Right kidney (tissue), 1 donor: ENCODE data around the gene ACSL6.

Experiments used
- DNase-seq: peaks from one replicate; pipeline ENCODE4 v3.0.0-alpha.2; 2016

ACSL6 gene

DNA sequence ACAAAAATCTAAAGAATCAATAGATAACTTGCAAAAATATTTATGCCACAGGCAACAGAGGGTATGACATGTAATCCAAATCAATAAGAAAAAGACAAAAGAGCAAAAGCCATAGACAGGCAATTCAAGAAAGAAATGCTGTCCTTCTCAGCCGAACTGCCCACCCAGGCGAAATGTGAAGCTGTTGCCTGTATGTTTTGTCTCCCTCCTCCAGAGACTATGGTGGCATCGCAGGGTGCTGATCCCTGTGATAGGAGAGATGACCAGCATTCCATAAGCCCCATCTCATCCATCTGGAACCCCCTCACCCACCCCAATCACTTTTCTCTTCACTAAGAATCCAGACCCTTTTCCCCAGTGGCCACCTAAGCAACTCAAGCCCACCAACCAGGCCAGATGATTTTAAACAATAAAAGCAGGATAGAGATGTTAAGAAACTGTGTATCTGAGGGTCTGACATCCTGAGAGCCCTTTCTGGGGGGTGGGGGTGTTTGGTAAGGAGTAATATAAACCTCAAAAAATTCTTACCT lies 5.3 kb upstream of the ACSL6 start:
- no peak for DNase-seq

DNA sequence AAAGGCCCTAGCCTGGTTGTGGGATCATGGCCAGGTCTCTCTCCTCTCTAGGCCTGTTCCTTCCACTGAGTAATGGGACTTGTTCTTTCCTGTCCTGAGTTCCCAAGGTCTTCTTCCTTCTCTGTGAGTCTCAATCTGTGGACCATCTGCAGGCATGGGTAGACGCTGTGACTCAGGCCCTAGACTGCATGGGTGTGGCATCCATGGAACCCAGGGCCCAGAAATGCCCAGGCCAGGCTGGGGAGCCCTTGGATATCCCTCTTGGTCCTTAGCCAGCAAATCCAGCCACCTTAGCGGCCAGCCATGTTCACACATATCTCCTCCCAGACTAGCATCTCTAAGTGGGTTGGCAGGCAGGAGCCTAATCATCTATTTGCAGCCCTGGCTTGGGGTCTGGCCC lies 2.3 kb upstream of the ACSL6 start:
- DNase-seq = no peak

DNA sequence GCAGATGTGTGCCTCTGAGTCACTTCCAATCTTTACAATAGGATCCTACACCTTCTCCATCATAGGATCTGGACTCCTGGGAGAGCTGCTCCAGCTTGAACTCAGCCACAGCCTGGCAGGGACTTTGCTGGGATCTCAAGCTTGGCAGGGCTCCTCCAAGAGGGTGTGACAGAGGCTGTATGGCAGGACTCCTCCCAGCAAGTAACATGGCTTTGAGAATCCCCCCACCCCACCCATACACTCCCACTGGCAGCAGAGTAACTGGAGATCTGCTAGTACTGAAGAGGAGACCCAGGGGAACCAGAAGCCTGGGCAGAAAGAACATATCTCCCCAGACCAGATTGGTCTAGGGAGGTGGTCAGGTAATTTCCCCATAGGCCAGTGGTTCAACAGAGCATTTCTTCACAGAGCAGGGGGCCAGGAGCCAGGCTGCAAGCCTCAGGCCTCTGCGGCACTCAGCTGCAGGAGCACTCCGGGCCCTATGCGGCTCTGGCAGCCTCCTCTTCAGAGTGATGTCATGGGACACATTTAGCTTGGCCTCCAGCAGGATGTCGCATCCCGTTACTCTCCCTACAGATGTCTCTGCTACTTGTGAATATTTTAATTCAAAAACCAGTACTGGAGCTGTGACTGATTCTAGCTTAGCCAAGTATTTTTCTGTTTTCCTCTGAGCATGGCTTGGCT lies 1.7 kb upstream of the ACSL6 start:
- no peak for DNase-seq

DNA sequence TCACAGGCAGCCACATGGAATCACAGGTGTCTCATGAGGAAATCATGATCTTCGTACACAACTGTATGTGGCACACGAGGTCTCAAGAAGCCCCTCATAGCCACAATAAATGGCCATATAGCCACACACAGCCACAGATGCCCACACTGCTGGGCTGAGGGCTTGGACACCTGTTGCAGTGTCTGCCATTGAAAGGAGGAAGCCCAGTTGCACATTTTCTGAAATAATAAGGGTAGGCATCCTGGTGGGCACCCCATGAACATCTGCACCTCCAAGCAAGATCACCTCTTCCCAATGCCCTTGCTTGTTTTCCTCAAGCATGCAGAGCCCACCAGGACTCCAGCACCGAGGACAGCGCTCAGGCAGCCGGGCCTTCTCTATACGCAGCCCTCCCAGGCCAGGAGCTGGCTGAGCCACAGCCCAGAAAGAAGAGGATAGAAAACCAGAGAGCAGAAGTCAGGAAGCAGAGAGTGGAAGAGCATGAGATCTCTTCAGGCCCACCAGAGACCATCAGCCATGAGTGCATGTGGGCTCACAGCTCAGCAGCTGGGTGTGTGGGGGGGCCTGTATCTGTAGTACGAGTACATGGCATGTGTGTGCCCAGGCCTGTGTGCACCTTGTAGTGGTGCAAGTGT lies 1.0 kb upstream of the ACSL6 start:
- peak; percentile 57 for DNase-seq

DNA sequence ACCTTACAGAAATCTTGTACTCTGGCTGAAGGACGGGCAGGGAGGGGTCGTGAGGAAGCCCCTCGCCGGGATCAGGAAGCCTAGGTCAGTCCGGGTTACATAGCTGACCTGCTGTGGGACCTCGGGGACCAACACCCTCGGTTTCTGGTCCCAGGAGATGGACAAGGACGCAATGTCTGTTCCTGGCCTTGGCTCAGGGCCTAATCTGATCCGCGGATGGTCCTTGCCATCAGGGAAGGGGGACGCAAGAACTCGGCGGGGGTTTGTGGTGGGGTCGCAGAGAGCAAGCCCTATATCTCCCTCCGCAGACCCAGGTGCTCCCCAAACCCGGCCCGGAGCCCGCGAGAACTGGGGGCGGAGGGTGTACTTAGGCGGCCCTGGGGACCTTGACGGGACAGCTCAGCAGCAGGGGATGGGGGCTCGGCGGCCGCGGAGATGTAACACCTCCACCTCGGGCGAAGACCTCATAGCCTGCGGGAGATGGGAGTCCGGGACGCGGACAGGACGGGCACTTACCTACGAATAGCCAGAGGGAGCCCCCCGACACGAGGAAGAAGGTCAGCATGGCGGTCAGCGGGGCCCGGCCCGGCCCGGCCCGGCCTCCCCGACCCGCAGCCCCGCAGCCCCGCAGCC lies 353 bp downstream of the ACSL6 start:
- no peak for DNase-seq

DNA sequence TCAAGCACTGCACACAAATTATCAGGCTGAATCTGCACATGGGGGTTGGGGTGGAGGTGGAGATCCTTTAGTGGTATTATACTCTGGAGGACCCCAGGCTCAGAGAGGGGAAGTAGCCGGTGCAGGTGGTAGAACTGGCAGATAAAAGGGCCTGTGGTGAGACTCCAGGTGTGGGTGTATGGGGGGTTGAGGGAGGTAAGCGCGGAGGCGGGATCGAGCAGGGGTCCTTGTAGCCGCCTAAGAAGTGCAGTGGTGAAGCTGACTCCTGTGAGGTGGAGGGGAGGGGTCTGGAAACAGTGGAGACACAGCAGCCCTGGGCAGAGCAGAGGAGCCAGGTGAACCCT lies 841 bp downstream of the ACSL6 start:
- no peak for DNase-seq

DNA sequence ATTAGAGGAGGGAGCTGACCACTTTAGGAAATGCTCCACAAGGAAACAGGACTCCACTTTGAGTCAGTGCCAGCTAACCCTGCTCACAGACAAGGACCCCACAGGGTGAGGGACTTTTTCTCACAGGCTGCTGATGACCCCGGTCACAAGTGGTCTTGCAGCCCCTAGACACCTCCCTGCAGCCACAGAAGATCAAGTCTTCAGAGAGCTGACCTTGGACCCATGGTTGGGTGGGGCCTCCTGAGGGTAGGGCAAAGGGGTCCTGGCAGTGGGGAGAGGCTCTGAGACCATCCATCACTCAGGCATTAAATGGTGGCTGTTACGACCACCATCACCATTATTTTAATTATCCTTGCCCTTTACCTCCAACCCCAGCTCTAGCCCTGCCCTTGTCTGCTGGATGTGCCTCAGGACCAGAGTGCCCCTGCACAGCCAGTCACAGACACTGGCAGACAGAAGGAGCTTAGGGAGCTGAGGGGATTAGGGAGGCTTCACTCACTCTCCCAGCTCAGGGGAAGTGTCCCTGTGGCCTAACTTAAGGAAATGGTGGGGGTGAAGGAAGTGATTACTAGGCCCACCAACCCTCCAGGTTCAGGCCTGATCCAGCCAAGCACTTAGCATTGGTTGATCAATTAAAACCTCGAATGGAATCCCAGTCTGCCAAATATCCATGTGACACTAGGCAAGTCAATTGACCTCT lies 1.6 kb downstream of the ACSL6 start:
- DNase-seq = no peak

DNA sequence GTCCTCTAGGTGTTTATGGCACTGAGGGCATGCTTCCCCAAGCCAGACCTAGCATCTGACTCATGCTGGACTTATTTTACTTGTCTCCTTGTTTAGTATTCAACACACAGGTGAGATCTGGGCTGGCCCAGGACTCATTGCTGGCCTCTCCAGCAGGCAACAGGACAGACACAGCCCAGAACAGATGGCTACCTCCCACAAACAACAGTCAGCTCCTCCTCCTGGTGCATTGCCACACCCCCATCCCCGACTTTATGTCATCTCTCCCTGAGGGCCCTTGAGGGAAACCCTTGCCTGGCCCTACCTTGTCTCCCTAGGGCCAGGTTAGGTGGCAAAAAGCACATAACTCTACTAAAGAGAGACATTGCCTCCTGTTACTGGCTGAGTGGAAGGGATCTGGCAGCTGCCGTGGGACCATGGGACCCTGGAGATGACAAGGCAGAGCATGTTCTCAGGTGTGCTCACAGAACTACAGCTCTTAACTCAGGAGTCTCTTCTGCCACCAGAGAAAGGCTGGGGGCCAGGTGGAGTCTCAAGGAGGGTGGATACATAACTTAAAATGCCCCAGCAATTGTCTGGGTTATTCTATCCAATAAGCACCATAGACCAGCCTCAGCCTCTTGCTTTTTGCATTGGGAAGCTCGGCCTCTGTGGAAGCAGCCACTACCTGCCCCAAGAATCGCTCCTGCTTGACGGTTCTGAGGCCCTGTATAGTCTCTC lies 2.3 kb downstream of the ACSL6 start:
- no peak for DNase-seq

DNA sequence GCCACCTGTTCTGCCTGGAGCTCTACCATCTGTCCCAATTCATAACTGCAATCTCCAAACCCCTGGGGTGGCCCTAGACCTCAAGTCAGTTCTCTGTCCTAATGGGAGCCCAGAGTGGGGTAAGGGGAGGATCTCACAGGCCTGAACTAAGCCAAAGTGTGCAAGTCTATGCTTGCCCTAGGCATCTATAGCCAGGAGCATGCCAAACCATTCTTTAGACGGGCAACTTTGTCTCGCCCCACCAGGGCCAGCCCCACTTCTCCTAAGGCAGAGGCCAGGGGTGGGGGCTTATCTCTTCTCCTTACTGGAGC lies 3.3 kb downstream of the ACSL6 start:
- DNase-seq = no peak

DNA sequence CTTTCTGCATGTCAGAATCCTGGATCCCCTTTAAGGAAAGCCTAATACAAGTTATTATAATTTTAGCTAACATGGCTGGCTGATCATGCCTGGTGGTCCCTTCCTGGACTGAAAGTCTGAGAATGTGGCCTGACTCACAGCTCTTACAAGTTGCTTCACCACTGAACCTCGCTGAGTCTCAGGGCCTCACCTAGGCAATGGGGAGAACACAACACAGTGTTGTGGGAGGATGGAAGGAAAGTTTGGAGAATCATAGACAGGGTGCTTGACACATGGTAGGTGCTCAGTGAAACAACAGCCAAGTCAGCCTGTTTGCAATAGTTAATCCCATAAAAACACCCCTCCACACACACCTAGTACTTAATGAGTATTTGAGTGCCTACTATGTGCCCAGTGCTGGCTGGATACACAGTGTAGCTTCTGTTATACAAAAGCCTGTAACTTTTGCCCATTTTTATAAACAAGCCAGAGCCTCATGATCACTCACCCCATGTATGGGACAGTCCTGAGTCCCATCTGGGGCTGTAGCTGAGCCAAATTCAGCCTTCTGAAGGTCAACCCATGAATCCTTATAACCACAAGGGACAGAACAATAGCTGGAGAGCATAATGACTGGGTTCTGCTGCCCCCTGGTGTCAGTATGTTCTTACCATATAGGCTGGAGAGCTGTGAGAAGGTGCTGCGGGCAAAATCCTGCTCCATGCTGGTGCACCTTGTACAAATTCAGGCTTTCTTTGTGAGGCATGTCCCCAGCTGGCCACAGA lies 3.9 kb downstream of the ACSL6 start:
- DNase-seq = peak; percentile 19

DNA sequence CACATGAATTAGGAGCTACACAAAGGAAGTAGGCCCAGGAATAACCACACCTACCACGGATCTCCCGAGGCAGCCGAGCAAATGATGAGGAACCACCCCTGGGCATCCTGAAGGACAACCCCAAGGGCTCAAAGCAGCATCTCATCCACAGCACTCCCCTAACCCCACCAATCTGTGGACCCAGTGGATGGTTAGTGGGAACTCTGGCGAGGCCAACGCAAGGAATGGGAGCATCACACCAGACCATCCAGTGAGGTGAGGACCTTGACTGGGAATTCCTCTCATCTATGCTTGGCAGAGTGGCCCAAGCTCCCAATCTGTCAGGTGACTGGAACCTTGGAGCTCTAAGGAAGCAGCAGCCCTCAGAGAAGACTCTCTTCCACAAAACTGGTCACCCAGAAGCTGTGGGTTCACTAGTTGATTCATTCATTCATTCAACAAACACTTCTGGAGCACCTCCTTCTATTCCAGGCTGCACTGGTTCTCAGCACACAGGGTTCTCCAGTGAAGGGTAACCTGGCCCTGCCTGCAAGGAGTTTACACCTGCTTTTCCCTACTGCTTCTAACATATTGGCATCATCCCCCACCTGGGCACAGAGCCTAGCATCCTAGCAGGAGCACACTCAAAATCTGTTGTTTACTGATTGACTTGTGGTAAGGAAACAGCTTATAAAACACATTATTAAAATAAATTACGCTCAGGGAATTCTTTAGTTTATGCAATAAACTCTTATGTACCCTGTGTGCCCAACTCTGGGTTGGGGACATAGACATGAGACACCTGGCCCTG lies 4.9 kb downstream of the ACSL6 start:
- DNase-seq = no peak

DNA sequence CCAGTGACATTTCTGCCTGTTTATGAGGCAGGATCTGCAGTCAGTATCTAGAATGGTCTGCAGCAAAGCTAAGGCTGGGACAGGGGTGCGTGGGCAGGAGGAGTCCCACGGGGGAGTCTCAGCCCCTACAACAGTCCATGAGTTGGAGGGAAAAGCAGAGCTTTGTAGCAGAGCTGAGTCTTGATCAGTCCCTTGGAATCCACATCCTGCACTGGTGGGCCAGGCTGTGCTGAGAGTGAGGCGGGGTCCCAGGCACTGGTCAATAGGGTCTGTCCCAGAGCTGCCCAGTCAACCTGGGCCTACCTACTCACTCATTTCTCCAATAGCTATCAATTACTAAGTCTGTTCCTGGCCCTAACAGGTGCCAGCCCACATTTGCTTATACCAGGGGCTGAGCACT lies 5.9 kb downstream of the ACSL6 start:
- DNase-seq = no peak

DNA sequence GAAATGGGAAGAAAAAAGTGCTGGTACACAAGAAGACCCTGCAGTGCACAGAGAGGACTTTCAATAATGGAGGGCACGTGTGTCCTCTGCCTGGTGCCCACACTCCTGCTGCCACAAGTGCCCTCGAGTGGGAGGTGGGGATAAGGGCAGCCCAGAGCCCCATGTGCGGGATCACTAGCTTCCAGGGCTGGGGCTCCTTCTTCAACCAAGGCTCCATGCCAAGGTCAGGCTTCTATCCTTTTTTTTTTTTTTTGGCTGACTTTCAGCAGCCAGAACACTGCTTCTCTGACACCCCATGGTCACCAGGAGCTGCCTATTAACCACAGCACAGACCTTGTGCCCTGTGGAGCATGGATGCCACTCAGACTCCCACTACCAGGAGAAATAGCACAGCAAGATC lies 7.5 kb downstream of the ACSL6 start:
- no peak for DNase-seq

DNA sequence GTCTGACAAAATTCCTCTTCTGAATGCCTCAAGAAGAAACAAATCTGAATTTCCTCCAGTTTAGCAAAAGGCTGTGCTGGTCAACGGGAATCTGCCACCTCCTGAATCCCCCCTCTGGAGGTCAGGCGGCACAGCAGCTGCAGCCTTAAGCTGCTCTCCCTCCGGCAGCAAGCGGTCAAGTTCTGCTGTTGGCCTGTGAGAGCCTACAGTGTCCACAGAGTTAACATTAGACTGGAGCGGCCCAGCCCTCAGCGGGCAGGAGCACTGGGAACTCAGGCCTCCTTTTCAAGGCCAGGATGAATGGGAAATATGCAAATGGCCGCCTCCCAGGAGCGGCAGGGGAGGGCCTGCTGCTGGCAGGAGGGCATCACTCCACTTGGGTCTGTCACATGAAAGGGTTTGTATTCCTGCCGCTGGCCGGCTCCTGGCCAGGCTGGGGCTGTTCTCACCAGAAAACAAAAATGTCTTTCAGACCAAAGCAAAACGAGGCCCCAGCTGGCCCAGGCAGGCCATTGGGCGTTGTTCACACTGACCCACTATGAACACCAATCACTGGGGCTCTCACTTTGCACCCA lies 8.2 kb downstream of the ACSL6 start:
- peak; percentile 17 for DNase-seq

DNA sequence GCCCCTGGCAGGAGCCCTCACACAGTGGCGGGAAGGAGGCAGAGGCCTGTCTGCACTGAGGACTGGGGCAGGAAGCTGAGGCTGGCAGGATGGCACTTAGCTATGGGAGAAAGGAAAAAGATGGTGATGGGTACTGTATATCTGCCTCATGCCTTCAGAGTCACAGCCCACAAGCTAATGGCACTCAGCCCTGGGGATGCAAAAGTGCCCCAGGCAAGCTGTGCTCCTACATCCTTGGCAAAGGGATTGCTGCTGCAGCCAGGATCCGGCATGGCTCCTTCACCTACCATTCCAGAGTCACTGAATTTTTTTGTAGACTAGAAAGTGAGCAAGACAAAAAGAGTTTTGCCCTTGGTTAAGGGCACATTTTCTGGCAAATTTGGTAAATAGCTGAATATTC lies 8.7 kb downstream of the ACSL6 start:
- DNase-seq = no peak

DNA sequence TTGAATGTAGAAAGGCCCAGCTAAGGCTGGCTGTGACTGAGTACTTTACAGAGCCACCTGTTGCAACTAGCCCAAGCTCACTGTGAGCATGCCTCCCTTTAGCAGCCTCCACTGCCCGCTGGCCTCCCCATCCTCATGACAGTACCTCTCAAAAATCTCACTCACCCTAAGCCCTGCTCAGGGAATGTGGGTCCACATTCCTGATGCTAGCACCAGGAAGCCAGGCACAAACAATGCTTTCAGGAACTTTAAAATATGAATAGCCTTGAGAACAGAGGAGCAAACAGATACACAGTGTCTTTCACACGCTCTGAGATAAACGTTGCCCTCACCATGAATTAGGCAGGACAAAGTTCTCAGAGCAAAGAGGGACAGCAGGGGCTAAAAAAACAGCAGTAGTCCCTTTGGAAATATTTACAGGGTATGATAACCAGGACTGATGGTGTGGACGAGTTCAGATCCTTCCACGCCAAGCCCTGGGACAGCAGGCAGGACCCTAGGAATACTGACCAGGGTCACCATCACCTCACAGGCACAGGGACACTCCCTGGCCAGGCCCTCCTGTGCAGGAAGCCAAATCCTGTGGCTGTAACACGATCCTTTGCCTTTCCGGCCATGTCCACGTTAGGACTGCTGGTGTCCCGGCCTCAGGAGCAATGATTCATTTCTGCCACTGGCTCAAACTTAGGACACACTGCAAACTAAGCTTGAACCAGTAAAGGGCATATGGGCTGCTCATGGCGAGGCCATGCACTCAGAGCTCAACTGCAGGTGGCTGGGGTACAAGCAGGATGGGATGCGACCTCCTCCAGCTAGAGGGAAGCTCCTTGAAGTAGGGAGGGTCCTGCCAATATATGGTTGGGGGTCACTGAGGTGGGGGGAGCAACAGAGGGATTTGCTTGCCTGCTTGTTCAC lies 9.6 kb downstream of the ACSL6 start:
- DNase-seq = no peak

DNA sequence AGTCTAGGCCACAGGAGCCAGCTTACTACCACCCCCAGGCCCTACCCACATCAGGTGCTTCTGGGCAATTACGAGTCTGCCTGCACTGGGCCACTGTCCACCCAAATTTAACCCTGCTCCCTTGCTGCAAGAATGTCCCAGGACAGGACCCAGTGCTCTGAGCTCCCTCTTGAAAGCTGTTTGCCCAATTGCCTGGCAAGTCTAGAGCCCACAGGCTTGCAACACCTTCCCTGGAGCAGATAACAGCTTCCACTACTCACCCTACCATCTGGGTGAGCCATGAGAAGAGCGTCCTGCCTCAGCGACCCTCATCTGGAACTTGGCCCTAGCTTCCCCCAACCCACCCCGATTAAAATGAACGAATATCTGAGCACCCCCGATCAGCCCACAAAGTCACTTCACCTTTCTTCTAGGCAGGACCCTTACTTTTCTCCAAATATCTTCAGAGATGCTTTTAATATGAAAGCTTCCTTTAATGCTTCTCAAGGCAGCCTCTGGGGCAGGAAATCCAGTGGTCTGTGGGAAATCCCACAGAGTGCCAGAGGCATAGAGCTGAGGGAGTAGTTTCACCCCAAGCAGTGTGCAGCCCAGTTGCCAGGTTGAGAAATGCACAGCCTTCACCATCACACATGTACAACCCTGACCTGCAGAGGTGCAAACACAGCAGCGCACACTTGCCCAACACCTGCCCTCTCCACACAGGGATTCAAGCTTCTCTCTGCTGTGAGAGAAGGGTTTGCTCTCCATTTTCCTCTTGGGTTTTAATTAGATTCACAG lies 10.6 kb downstream of the ACSL6 start:
- DNase-seq = no peak

DNA sequence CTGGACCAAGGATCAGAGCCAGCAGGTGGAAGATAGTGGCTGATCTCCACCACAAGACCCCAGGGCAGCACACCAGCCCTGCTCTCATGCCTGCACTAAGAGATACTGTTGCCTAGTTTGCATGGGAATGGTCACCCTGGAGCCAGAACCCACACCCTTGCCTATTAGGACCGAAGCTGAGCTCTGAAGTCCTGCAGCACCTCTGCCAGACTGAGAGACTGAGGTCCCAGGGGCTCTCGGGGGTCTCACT lies 11.3 kb downstream of the ACSL6 start:
- DNase-seq = no peak
